ENCODE data around the gene METTL14. TPM values are rescaled to one million over a fixed set of nuclear protein-coding genes. Genes with fewer than 3 reads are reported as not detected.

The METTL14 gene

GRCh38 chr4:118761397-118762016 is 76.3 kb downstream of the METTL14 start:
- no CpG with 5 or more reads among the region's 2 CpGs for WGBS (ENCODE audit: extremely low coverage, insufficient coverage, low lambda C conversion rate)
- Histone ChIP-seq H3K36me3 (ENCODE audit: control insufficient read depth, insufficient read depth, low read length) (peaks cover 2% of the 10 kb centered on the region), H3K27ac (ENCODE audit: low read depth, low read length) (no peak overlapping the region)

GRCh38 chr4:118762155-118762554 is 77.0 kb downstream of the METTL14 start:
- H3K4me2 ChIP-seq (ENCODE audit: low read length) = no peak overlapping the region
- H3K56ac ChIP-seq (ENCODE audit: low read length) = no peak overlapping the region
- no peaks in the 10 kb centered on the region for H3K4me1 ChIP-seq (ENCODE audit: control insufficient read depth, low read depth, low read length)
- no peak overlapping the region for H2AK5ac ChIP-seq (ENCODE audit: low read length)
- H3K4ac ChIP-seq (ENCODE audit: low read depth, low read length) = no peak overlapping the region
- no peak for DNase-seq
- H3K18ac ChIP-seq (ENCODE audit: low read length) = no peak overlapping the region
- no peak overlapping the region for H2BK5ac ChIP-seq (ENCODE audit: low read length)
- no peak overlapping the region for H4K5ac ChIP-seq (ENCODE audit: low read length)
- no peak overlapping the region for H3K4me3 ChIP-seq (ENCODE audit: low read length)
- H3K9ac ChIP-seq (ENCODE audit: low read length) = no peak overlapping the region
- H3K36me3 ChIP-seq (ENCODE audit: control insufficient read depth, insufficient read depth, low read length) = peaks cover 5% of the 10 kb centered on the region
- H3K79me2 ChIP-seq (ENCODE audit: control insufficient read depth, insufficient read depth, low read length) = no peaks in the 10 kb centered on the region
- H4K8ac ChIP-seq (ENCODE audit: low read depth, low read length) = no peak overlapping the region
- no peak overlapping the region for H3K27ac ChIP-seq (ENCODE audit: low read depth, low read length)
- no peak overlapping the region for H3K23ac ChIP-seq (ENCODE audit: low read length)
- H3K79me1 ChIP-seq (ENCODE audit: low read length) = no peaks in the 10 kb centered on the region
- H2BK120ac ChIP-seq (ENCODE audit: low read depth, low read length) = no peak overlapping the region
- no CpG with 5 or more reads among the region's 5 CpGs for WGBS (ENCODE audit: extremely low coverage, insufficient coverage, low lambda C conversion rate)
- H3K27me3 ChIP-seq (ENCODE audit: insufficient read depth, low read length, poor library complexity) = no peaks in the 10 kb centered on the region
- no peak overlapping the region for H2BK15ac ChIP-seq (replicated peaks; ENCODE audit: low read depth)

More at GRCh38 chr4:118761397-118762016, 76.3 kb downstream of the METTL14 start:
- Histone ChIP-seq H4K8ac (ENCODE audit: low read depth, low read length) (no peak overlapping the region), H3K79me1 (ENCODE audit: low read length) (no peaks in the 10 kb centered on the region), H3K4me3 (ENCODE audit: low read length) (no peak overlapping the region), H3K23ac (ENCODE audit: low read length) (no peak overlapping the region), H3K56ac (ENCODE audit: low read length) (no peak overlapping the region), H4K5ac (ENCODE audit: low read length) (no peak overlapping the region), H3K4me2 (ENCODE audit: low read length) (no peak overlapping the region), H2AK5ac (ENCODE audit: low read length) (no peak overlapping the region), H3K79me2 (ENCODE audit: control insufficient read depth, insufficient read depth, low read length) (no peaks in the 10 kb centered on the region), H3K18ac (ENCODE audit: low read length) (no peak overlapping the region), H2BK5ac (ENCODE audit: low read length) (no peak overlapping the region), H3K4me1 (ENCODE audit: control insufficient read depth, low read depth, low read length) (no peaks in the 10 kb centered on the region), H2BK120ac (ENCODE audit: low read depth, low read length) (no peak overlapping the region), H3K4ac (ENCODE audit: low read depth, low read length) (no peak overlapping the region), H3K9ac (ENCODE audit: low read length) (no peak overlapping the region), H3K27me3 (ENCODE audit: insufficient read depth, low read length, poor library complexity) (no peaks in the 10 kb centered on the region), H2BK15ac (replicated peaks; ENCODE audit: low read depth) (no peak overlapping the region)
- DNase-seq = no peak

GRCh38 chr4:118762730-118763477 is 77.7 kb downstream of the METTL14 start:
- H3K4me1 ChIP-seq (ENCODE audit: control insufficient read depth, low read depth, low read length) = no peaks in the 10 kb centered on the region
- H3K36me3 ChIP-seq (ENCODE audit: control insufficient read depth, insufficient read depth, low read length) = peaks cover 6% of the 10 kb centered on the region
- no peak overlapping the region for H3K4me3 ChIP-seq (ENCODE audit: low read length)
- H4K8ac ChIP-seq (ENCODE audit: low read depth, low read length) = no peak overlapping the region
- no peak overlapping the region for H2AK5ac ChIP-seq (ENCODE audit: low read length)
- no peaks in the 10 kb centered on the region for H3K79me1 ChIP-seq (ENCODE audit: low read length)
- DNase-seq = no peak
- no peak overlapping the region for H2BK5ac ChIP-seq (ENCODE audit: low read length)
- no peak overlapping the region for H2BK15ac ChIP-seq (replicated peaks; ENCODE audit: low read depth)
- no peak overlapping the region for H3K27ac ChIP-seq (ENCODE audit: low read depth, low read length)
- no CpG with 5 or more reads among the region's 3 CpGs for WGBS (ENCODE audit: extremely low coverage, insufficient coverage, low lambda C conversion rate)
- H3K4ac ChIP-seq (ENCODE audit: low read depth, low read length) = no peak overlapping the region
- no peak overlapping the region for H3K9ac ChIP-seq (ENCODE audit: low read length)
- H2BK120ac ChIP-seq (ENCODE audit: low read depth, low read length) = no peak overlapping the region
- no peaks in the 10 kb centered on the region for H3K79me2 ChIP-seq (ENCODE audit: control insufficient read depth, insufficient read depth, low read length)
- no peak overlapping the region for H4K5ac ChIP-seq (ENCODE audit: low read length)
- no peak overlapping the region for H3K18ac ChIP-seq (ENCODE audit: low read length)
- H3K56ac ChIP-seq (ENCODE audit: low read length) = no peak overlapping the region
- no peak overlapping the region for H3K23ac ChIP-seq (ENCODE audit: low read length)
- no peak overlapping the region for H3K4me2 ChIP-seq (ENCODE audit: low read length)
- no peaks in the 10 kb centered on the region for H3K27me3 ChIP-seq (ENCODE audit: insufficient read depth, low read length, poor library complexity)

Small RNA genes within 50 kb of the gene (small RNA-seq; reads per million reads assigned to genes)
- not detected for gene SEPT14P4 (ENCODE audit: insufficient read depth)
